MM.1S (cell line): ENCODE data around the gene PEAR1.

Experiments used
- DNase-seq: peaks from one replicate; pipeline ENCODE4 v3.0.0-alpha.2; 2015
- H2AFZ ChIP-seq: fragments of 300-600 bp; sonication (generic); 2 replicates; pipeline ENCODE4 v1.6.0; 2016; ENCODE audit warnings: antibody characterized with exemption, low read length
- H3F3A ChIP-seq: fragments of 300-600 bp; sonication (generic); 2 replicates; pipeline ENCODE4 v1.6.1; 2016; ENCODE audit warnings: mild to moderate bottlenecking, antibody characterized with exemption, low read length, moderate library complexity, mixed read lengths; ENCODE audit not compliant: insufficient read depth
- H3K27ac ChIP-seq: fragments of 300-600 bp; sonication (generic); 2 replicates; pipeline ENCODE4 v1.5.1; 2016; ENCODE audit warnings: mild to moderate bottlenecking, low read length
- H3K27me3 ChIP-seq: fragments of 300-600 bp; sonication (generic); replicated peaks from 2 replicates; pipeline ENCODE4 v1.6.0; 2016; ENCODE audit warnings: low read length; ENCODE audit not compliant: insufficient read depth
- H3K36me3 ChIP-seq: fragments of 300-600 bp; sonication (generic); replicated peaks from 2 replicates; pipeline ENCODE4 v1.6.1; 2016; ENCODE audit warnings: mild to moderate bottlenecking, low read length, mixed read lengths; ENCODE audit not compliant: insufficient read depth
- H3K4me1 ChIP-seq: fragments of 300-600 bp; sonication (generic); 2 replicates; pipeline ENCODE4 v1.6.1; 2016; ENCODE audit warnings: low read length, mixed read lengths
- H3K4me2 ChIP-seq: fragments of 300-600 bp; sonication (generic); 2 replicates; pipeline ENCODE4 v1.6.0; 2016; ENCODE audit warnings: low read depth, low read length
- H3K4me3 ChIP-seq: fragments of 300-600 bp; sonication (generic); 2 replicates; pipeline ENCODE4 v1.5.1; 2016; ENCODE audit warnings: low read length, mixed read lengths
- H3K79me2 ChIP-seq: fragments of 300-600 bp; sonication (generic); 2 replicates; pipeline ENCODE4 v1.6.1; 2016; ENCODE audit warnings: mixed run types, low read length, mixed read lengths
- H3K9ac ChIP-seq: fragments of 300-600 bp; sonication (generic); 2 replicates; pipeline ENCODE4 v1.6.1; 2016; ENCODE audit warnings: low read length, mixed read lengths
- H3K9me2 ChIP-seq: fragments of 300-600 bp; sonication (generic); replicated peaks from 2 replicates; pipeline ENCODE4 v1.6.1; 2016; ENCODE audit warnings: mild to moderate bottlenecking, low read length, mixed read lengths; ENCODE audit not compliant: insufficient read depth
- H3K9me3 ChIP-seq: fragments of 300-600 bp; sonication (generic); replicated peaks from 2 replicates; pipeline ENCODE4 v1.6.1; 2016; ENCODE audit warnings: mild to moderate bottlenecking, low read length, mixed read lengths; ENCODE audit not compliant: insufficient read depth
- H4K20me1 ChIP-seq: fragments of 300-600 bp; sonication (generic); 2 replicates; pipeline ENCODE4 v1.6.1; 2016; ENCODE audit warnings: mild to moderate bottlenecking, low read length, moderate library complexity, mixed read lengths; ENCODE audit not compliant: insufficient read depth
- EZH2 ChIP-seq: fragments of 300-600 bp; sonication (generic); optimal IDR thresholded peaks from 2 replicates; pipeline ENCODE3; 2017; ENCODE audit warnings: low read depth, mild to moderate bottlenecking, antibody characterized with exemption, low read length, mixed read lengths
- EZH2phosphoT487 ChIP-seq: fragments of 300-600 bp; sonication (generic); IDR thresholded peaks from 2 replicates; pipeline ENCODE4 v1.6.1; 2018; ENCODE audit warnings: antibody characterized with exemption, low read length
- TF ChIP-seq, protein P1 (sequence below): fragments of 300-600 bp; sonication (generic); IDR thresholded peaks from 2 replicates; pipeline ENCODE4 v1.5.1; 2016; ENCODE audit warnings: antibody characterized with exemption, low read length, mixed read lengths

PEAR1 gene

DNA sequence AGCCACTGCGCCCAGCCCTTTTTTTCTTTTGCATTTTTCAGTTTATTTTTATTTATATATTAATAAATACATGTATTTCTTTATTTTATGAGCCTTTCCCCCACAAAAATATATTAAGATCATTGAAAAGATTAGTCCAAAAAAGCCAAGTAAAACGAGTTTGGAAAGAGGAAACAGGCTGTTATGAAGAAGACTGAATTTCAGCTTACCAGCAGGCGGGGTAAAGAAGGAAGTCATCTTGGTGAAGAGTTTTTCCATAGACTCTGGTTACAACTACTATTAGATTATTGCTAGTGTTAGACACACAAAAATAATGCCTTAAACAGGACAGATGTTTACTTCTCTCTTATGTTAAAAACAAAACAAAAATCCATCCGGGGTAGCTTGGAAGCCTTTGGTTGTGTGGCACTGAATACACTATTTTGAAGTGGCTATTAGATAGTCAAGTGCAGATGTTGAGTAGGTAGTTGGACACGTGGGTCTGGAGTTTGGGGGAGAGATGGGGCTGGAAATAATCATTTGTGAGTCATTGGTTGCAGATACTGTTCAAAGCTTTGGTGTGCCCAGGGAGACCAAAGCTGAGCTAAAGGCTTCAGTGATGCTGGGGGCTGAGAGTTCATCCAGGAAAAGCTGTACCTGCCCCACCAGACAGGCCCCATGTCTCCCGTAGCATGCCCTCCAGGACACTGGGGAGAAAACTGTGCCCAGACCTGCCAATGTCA is 18.2 kb downstream of the PEAR1 start:
- Histone ChIP-seq H3K4me2 (no peak overlapping the region), H3K27ac (no peak overlapping the region), H3K36me3 (no peaks in the 10 kb centered on the region), H3F3A (no peaks in the 10 kb centered on the region), H3K9ac (no peak overlapping the region), H3K4me3 (no peak overlapping the region), H3K79me2 (no peaks in the 10 kb centered on the region), H3K27me3 (peaks cover 59% of the 10 kb centered on the region), H3K9me2 (no peaks in the 10 kb centered on the region), H4K20me1 (no peaks in the 10 kb centered on the region), H3K9me3 (no peaks in the 10 kb centered on the region), H3K4me1 (peaks cover 7% of the 10 kb centered on the region; the same call in 1 of the 2 replicates), H2AFZ (no peak overlapping the region)
- DNase-seq, result no peak
- no peak for TF ChIP-seq EZH2phosphoT487

GRCh38 chr1:156912310-156912709 is 18.8 kb downstream of the PEAR1 start:
- Histone ChIP-seq H4K20me1 (no peaks in the 10 kb centered on the region), H3K27ac (no peak overlapping the region), H3K9me2 (no peaks in the 10 kb centered on the region), H3K36me3 (no peaks in the 10 kb centered on the region), H3K27me3 (peaks cover 55% of the 10 kb centered on the region), H2AFZ (no peak overlapping the region), H3F3A (no peaks in the 10 kb centered on the region), H3K9ac (no peak overlapping the region), H3K4me2 (no peak overlapping the region), H3K4me1 (peaks cover 7% of the 10 kb centered on the region; the same call in 1 of the 2 replicates), H3K4me3 (no peak overlapping the region), H3K79me2 (no peaks in the 10 kb centered on the region), H3K9me3 (no peaks in the 10 kb centered on the region)
- TF ChIP-seq EZH2phosphoT487, result no peak
- TF ChIP-seq EZH2, result no peak
- TF ChIP-seq, protein P1, sequence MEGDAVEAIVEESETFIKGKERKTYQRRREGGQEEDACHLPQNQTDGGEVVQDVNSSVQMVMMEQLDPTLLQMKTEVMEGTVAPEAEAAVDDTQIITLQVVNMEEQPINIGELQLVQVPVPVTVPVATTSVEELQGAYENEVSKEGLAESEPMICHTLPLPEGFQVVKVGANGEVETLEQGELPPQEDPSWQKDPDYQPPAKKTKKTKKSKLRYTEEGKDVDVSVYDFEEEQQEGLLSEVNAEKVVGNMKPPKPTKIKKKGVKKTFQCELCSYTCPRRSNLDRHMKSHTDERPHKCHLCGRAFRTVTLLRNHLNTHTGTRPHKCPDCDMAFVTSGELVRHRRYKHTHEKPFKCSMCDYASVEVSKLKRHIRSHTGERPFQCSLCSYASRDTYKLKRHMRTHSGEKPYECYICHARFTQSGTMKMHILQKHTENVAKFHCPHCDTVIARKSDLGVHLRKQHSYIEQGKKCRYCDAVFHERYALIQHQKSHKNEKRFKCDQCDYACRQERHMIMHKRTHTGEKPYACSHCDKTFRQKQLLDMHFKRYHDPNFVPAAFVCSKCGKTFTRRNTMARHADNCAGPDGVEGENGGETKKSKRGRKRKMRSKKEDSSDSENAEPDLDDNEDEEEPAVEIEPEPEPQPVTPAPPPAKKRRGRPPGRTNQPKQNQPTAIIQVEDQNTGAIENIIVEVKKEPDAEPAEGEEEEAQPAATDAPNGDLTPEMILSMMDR, result no peak
- DNase-seq, result no peak

GRCh38 chr1:156912861-156913808 is 19.6 kb downstream of the PEAR1 start:
- Histone ChIP-seq H3K27ac (no peak overlapping the region), H3K9me2 (no peaks in the 10 kb centered on the region), H3K36me3 (no peaks in the 10 kb centered on the region), H4K20me1 (no peaks in the 10 kb centered on the region), H3K79me2 (no peaks in the 10 kb centered on the region), H3K27me3 (peaks cover 54% of the 10 kb centered on the region), H3K4me1 (peaks cover 7% of the 10 kb centered on the region; the same call in 1 of the 2 replicates), H3K4me3 (no peak overlapping the region), H3K9ac (no peak overlapping the region), H3K9me3 (no peaks in the 10 kb centered on the region), H3K4me2 (no peak overlapping the region), H3F3A (no peaks in the 10 kb centered on the region), H2AFZ (no peak overlapping the region)
- no peak for DNase-seq
- TF ChIP-seq, protein P1, result no peak
- no peak for TF ChIP-seq EZH2
